IPS-18a (cell line): Measurements from ENCODE around the gene CDC42BPA.
"Not testable (repeated sequence)": the region's sequence is repeated elsewhere in the genome, so short reads cannot be mapped to it uniquely, and the experiment has no call there.

Experiments used
- H3K27ac ChIP-seq: one replicate; pipeline ENCODE4 v1.5.1; 2013; ENCODE audit warnings: low read length
- H3K27me3 ChIP-seq: one replicate; pipeline ENCODE4 v1.6.1; 2013; ENCODE audit warnings: mild to moderate bottlenecking, low read length; ENCODE audit not compliant: control insufficient read depth, insufficient read depth
- H3K36me3 ChIP-seq: one replicate; pipeline ENCODE4 v1.6.1; 2013; ENCODE audit warnings: low read depth, low read length; ENCODE audit not compliant: control insufficient read depth
- H3K4me1 ChIP-seq: one replicate; pipeline ENCODE4 v1.6.1; 2013; ENCODE audit warnings: low read depth, low read length; ENCODE audit not compliant: control insufficient read depth
- H3K4me3 ChIP-seq: one replicate; pipeline ENCODE4 v1.5.1; 2013; ENCODE audit warnings: low read length
- H3K9ac ChIP-seq: one replicate; pipeline ENCODE4 v1.6.1; 2013; ENCODE audit warnings: mild to moderate bottlenecking, low read length, moderate library complexity
- H3K9me3 ChIP-seq: one replicate; pipeline ENCODE4 v1.6.1; 2013; ENCODE audit warnings: low read depth, low read length; ENCODE audit not compliant: control insufficient read depth

CDC42BPA gene

GRCh38 chr1:227016990-227017389, 301.3 kb downstream of the CDC42BPA start:
- Histone ChIP-seq H3K9me3 (no peaks in the 10 kb centered on the region), H3K4me3 (no peak overlapping the region), H3K36me3 (peaks cover 14% of the 10 kb centered on the region), H3K4me1 (no peaks in the 10 kb centered on the region), H3K27ac (no peak overlapping the region), H3K27me3 (no peaks in the 10 kb centered on the region), H3K9ac (no peak overlapping the region)

GRCh38 chr1:227010645-227011044, 307.6 kb downstream of the CDC42BPA start:
- Histone ChIP-seq H3K27ac (no peak overlapping the region), H3K9me3 (no peaks in the 10 kb centered on the region), H3K4me3 (no peak overlapping the region), H3K9ac (no peak overlapping the region), H3K4me1 (no peaks in the 10 kb centered on the region), H3K27me3 (no peaks in the 10 kb centered on the region), H3K36me3 (peaks cover 4% of the 10 kb centered on the region)

DNA sequence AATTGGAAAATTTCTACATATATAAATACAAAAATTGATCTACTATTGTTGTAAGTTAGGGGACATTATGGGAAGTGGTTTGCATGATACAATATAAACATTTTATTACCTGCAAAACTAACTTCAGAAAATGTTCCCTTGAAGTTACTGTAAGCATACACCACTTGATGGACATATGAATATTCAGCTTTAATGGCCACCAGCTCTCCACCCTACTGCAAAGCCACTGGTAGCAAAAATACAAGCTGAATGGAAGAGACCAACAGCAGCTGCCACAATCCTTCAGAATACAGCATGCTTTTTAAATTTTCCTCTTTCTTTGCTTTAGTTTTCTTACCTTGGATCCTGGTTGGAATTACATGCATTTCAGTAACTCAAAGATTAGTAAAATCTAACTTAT, 308.4 kb downstream of the CDC42BPA start:
- Histone ChIP-seq H3K36me3 (peaks cover 4% of the 10 kb centered on the region), H3K27ac (no peak overlapping the region), H3K4me1 (no peaks in the 10 kb centered on the region), H3K9me3 (no peaks in the 10 kb centered on the region), H3K9ac (no peak overlapping the region), H3K27me3 (no peaks in the 10 kb centered on the region), H3K4me3 (no peak overlapping the region)

DNA sequence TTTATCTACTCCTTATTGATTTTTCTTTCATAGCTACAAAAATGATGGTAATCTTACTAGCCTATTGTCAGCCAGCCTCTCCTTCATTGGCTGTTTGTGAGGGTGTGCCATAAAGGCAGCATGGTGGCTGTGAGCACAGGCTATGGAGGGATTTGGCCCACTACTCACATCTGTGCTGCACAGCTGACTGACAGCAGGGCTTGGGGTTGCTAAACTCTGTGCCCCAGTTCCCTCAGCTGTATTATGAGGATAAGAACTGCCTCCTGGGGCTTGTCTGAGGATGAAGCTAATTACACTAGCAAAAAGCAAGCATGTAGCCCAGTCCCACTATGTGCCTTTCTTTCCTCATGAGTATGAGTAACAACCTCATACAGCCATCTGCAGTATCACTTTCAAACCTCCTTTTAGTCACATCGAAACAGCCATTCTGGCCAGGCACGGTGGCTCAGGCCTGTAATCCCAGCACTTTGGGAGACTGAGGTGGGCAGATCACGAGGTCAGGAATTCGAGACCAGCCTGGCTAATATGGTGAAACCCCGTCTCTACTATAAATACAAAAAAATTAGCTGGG, 312.0 kb downstream of the CDC42BPA start:
- Histone ChIP-seq H3K27ac (no peak overlapping the region), H3K9me3 (no peaks in the 10 kb centered on the region), H3K27me3 (no peaks in the 10 kb centered on the region), H3K36me3 (peaks cover 8% of the 10 kb centered on the region), H3K9ac (no peak overlapping the region), H3K4me1 (no peaks in the 10 kb centered on the region), H3K4me3 (no peak overlapping the region)

DNA sequence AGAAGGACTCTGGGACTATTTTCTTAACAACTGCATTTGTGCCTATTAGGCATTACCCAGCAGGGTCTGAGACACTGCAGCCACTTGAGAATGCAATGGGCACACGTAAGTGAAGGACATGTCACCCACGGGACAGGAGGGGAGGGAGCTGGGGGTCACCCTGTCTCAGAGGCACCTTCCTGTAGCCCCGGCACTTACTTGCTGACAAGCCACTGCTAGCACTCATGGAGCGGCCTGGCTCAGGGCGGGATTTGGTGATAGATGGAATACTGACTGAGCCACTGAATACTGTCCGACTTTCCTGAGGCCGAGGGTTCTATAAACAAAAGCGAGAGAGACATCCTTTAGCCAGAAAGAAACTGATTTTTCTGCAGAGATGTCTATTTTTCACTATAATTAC, 313.5 kb downstream of the CDC42BPA start:
- Histone ChIP-seq H3K27me3 (no peaks in the 10 kb centered on the region), H3K36me3 (peaks cover 4% of the 10 kb centered on the region), H3K27ac (no peak overlapping the region), H3K4me1 (no peaks in the 10 kb centered on the region), H3K4me3 (no peak overlapping the region), H3K9ac (no peak overlapping the region), H3K9me3 (no peaks in the 10 kb centered on the region)

GRCh38 chr1:227003165-227003564, 315.1 kb downstream of the CDC42BPA start:
- Histone ChIP-seq H3K4me3 (no peak overlapping the region), H3K4me1 (no peaks in the 10 kb centered on the region), H3K9ac (no peak overlapping the region), H3K9me3 (no peaks in the 10 kb centered on the region), H3K27me3 (no peaks in the 10 kb centered on the region), H3K36me3 (peaks cover 4% of the 10 kb centered on the region), H3K27ac (no peak overlapping the region)

DNA sequence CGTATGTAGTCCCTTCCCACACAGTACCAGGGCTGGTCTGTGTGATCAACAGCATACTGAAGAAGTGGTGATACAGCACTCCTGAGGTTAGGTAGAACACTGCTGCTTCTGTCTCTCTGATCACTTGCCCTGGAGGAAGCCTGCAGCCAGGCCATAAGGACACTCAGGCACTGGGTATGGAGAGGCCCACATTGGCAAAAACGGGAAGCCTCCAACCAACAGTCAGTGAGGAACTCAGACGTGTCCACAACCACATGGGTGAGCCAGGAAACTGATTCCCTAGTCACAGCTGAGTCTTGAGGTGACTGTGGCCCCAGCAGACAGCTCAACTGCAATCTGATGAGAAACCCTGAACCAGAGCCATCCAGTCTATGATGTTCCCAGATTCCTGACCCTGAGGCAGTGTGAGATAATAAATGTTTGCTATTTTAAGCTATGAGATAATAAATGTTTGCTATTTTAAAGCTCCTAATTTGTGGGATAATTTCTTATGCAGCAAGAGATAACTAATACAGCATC, 315.7 kb downstream of the CDC42BPA start:
- Histone ChIP-seq H3K27ac (no peak overlapping the region), H3K9ac (no peak overlapping the region), H3K4me1 (no peaks in the 10 kb centered on the region), H3K27me3 (no peaks in the 10 kb centered on the region), H3K36me3 (peaks cover 4% of the 10 kb centered on the region), H3K9me3 (no peaks in the 10 kb centered on the region), H3K4me3 (no peak overlapping the region)

GRCh38 chr1:226999579-226999978, 318.7 kb downstream of the CDC42BPA start:
- H3K36me3 ChIP-seq: not testable (repeated sequence)

DNA sequence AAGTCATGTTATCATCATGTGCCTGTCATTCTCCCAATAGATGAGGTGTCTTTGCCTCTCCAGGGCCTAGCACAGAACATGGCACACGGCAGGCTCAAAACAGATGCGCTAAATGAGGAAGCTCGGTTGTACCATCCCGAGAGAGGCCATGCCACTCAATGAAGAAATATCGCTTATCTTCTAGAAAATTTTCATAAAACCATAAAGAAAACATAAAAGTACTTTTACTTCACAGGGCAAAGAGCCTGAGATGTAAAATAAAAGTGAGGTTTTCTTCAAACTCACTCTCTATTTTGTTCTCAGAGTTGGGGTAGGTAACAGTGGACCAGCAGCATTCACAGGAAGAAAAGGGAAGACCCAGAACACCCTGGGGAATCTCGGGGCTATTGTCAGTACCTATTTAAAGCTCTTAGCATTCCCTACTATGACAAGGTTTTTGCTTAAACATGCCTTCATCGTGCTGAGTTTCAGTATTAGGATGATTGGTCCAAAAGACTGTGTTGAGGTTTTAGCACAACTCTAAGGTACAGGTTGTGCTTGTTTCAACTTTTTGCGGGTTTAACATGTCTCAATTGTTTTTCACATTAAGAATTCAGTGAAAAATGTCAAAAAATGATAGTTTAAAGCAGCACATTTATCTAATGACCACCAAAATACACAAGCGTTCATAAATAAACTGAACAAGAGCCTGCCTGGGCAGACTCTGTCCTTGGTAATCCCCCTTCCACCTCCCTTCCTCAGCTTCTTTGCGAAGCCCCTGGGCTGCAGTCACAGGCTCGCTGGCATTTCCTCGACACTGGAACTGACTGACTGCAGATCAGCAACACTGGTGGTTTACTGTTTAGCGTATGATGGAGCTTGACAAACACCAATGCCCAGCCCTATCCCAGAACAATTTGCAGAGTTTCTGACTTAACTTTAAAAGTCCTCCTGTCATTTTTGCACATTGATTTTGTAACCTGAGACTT, 322.6 kb downstream of the CDC42BPA start:
- Histone ChIP-seq H3K27ac (no peak overlapping the region), H3K9ac (no peak overlapping the region), H3K4me1 (peaks cover 19% of the 10 kb centered on the region), H3K4me3 (no peak overlapping the region), H3K9me3 (no peaks in the 10 kb centered on the region), H3K27me3 (no peaks in the 10 kb centered on the region), H3K36me3 (no peaks in the 10 kb centered on the region)

More at GRCh38 chr1:226999579-226999978, 318.7 kb downstream of the CDC42BPA start:
- H3K9me3 ChIP-seq, H3K27ac ChIP-seq, H3K9ac ChIP-seq, H3K27me3 ChIP-seq, H3K4me3 ChIP-seq: not testable (repeated sequence)
- peaks cover 15% of the 10 kb centered on the region for H3K4me1 ChIP-seq

- Histone ChIP-seq H3K9me3 (no peaks in the 10 kb centered on the region), H3K4me3 (no peak overlapping the region), H3K36me3 (no peaks in the 10 kb centered on the region), H3K27me3 (no peaks in the 10 kb centered on the region), H3K4me1 (peaks cover 19% of the 10 kb centered on the region), H3K9ac (no peak overlapping the region), H3K27ac (no peak overlapping the region)
Observed at GRCh38 chr1:226994586-226995364, 323.5 kb downstream of the CDC42BPA start.

GRCh38 chr1:226993814-226994585, 324.3 kb downstream of the CDC42BPA start:
- H3K36me3 ChIP-seq: no peaks in the 10 kb centered on the region
- no peaks in the 10 kb centered on the region for H3K9me3 ChIP-seq
- no peaks in the 10 kb centered on the region for H3K27me3 ChIP-seq
- H3K9ac ChIP-seq: no peak overlapping the region
- peaks cover 19% of the 10 kb centered on the region for H3K4me1 ChIP-seq
- no peak overlapping the region for H3K27ac ChIP-seq
- no peak overlapping the region for H3K4me3 ChIP-seq
